Measurements from ENCODE around the gene AGRN. TPM values are rescaled to one million over a fixed set of nuclear protein-coding genes. Genes with fewer than 3 reads are reported as not detected.

Gene AGRN
- total RNA-seq, 1 experiment from 2014 or later = 184 TPM

DNA sequence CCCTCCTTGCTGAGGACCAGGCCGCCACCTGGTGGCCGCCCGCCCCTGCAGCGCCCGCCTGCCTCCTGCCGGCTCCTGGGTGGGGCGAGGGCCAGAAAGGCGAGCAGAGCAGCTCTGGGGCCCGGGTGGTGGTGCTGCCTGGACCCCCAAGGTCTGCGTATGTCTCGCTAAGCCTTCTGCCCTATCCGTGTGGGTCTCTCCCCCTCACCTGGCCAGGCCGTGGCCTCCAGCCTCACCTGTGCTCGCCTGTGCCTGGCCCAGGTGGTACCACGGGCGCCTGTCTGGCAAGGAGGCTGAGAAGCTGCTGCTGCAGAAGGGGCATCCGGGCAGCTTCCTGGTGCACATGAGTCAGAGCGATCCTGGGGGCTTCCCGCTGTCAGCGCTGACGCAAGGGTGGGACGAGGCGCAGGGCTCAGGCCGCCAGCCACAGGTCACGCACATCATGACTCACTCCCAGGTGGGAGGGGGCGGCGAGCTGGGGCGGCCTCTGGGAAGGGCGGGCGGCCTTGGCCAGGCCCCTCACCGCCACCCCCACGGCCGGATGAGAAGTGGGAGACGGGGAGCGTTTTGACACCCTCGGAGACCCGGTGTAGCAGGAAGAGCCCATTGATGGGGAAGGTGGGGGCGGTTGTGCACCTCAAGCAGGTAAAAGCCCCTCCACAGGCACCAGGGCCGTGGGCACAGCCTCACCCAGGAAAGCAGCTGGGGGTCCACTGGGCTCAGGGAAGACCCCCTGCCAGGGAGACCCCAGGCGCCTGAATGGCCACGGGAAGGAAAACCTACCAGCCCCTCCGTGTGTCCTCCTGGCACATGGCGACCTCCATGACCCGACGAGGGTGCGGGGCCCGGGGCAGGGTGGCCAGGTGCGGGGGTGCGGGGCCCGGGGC is 44.3 kb downstream of the AGRN start (continued):
- TF ChIP-seq, protein P1, sequence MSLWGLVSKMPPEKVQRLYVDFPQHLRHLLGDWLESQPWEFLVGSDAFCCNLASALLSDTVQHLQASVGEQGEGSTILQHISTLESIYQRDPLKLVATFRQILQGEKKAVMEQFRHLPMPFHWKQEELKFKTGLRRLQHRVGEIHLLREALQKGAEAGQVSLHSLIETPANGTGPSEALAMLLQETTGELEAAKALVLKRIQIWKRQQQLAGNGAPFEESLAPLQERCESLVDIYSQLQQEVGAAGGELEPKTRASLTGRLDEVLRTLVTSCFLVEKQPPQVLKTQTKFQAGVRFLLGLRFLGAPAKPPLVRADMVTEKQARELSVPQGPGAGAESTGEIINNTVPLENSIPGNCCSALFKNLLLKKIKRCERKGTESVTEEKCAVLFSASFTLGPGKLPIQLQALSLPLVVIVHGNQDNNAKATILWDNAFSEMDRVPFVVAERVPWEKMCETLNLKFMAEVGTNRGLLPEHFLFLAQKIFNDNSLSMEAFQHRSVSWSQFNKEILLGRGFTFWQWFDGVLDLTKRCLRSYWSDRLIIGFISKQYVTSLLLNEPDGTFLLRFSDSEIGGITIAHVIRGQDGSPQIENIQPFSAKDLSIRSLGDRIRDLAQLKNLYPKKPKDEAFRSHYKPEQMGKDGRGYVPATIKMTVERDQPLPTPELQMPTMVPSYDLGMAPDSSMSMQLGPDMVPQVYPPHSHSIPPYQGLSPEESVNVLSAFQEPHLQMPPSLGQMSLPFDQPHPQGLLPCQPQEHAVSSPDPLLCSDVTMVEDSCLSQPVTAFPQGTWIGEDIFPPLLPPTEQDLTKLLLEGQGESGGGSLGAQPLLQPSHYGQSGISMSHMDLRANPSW (CRISPR knock-in tag; conservative IDR thresholded peaks at IDR 0.05; ENCODE audit: low read depth) = no peak
- 0 out of 2 replicates have a peak, but pooled peaks have one; percentile 50 for TF ChIP-seq HMGXB4 (CRISPR knock-in tag; IDR thresholded peaks at IDR 0.05)
- peak; percentile 48; the same call in 1 of the 2 replicates for TF ChIP-seq ZNF423 (CRISPR knock-in tag; IDR thresholded peaks at IDR 0.05)
- TF ChIP-seq JUN (CRISPR knock-in tag; IDR thresholded peaks at IDR 0.05) = no peak
- TF ChIP-seq, protein P2, sequence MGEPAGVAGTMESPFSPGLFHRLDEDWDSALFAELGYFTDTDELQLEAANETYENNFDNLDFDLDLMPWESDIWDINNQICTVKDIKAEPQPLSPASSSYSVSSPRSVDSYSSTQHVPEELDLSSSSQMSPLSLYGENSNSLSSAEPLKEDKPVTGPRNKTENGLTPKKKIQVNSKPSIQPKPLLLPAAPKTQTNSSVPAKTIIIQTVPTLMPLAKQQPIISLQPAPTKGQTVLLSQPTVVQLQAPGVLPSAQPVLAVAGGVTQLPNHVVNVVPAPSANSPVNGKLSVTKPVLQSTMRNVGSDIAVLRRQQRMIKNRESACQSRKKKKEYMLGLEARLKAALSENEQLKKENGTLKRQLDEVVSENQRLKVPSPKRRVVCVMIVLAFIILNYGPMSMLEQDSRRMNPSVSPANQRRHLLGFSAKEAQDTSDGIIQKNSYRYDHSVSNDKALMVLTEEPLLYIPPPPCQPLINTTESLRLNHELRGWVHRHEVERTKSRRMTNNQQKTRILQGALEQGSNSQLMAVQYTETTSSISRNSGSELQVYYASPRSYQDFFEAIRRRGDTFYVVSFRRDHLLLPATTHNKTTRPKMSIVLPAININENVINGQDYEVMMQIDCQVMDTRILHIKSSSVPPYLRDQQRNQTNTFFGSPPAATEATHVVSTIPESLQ (CRISPR knock-in tag; IDR thresholded peaks at IDR 0.05) = no peak
- no peak for TF ChIP-seq NR3C1 (CRISPR knock-in tag; conservative IDR thresholded peaks at IDR 0.05; ENCODE audit: low read depth)
- TF ChIP-seq PRDM15 (CRISPR knock-in tag; IDR thresholded peaks at IDR 0.05) = no peak
- TF ChIP-seq ZNF396 (CRISPR knock-in tag; IDR thresholded peaks at IDR 0.05; ENCODE audit: borderline replicate concordance) = no peak
- TF ChIP-seq TEAD4 (CRISPR knock-in tag; IDR thresholded peaks at IDR 0.05) = no peak
- no peak for TF ChIP-seq TEAD1 (CRISPR knock-in tag; IDR thresholded peaks at IDR 0.05)
- TF ChIP-seq CREB1 (CRISPR knock-in tag; IDR thresholded peaks at IDR 0.05) = no peak
- TF ChIP-seq, protein P3, sequence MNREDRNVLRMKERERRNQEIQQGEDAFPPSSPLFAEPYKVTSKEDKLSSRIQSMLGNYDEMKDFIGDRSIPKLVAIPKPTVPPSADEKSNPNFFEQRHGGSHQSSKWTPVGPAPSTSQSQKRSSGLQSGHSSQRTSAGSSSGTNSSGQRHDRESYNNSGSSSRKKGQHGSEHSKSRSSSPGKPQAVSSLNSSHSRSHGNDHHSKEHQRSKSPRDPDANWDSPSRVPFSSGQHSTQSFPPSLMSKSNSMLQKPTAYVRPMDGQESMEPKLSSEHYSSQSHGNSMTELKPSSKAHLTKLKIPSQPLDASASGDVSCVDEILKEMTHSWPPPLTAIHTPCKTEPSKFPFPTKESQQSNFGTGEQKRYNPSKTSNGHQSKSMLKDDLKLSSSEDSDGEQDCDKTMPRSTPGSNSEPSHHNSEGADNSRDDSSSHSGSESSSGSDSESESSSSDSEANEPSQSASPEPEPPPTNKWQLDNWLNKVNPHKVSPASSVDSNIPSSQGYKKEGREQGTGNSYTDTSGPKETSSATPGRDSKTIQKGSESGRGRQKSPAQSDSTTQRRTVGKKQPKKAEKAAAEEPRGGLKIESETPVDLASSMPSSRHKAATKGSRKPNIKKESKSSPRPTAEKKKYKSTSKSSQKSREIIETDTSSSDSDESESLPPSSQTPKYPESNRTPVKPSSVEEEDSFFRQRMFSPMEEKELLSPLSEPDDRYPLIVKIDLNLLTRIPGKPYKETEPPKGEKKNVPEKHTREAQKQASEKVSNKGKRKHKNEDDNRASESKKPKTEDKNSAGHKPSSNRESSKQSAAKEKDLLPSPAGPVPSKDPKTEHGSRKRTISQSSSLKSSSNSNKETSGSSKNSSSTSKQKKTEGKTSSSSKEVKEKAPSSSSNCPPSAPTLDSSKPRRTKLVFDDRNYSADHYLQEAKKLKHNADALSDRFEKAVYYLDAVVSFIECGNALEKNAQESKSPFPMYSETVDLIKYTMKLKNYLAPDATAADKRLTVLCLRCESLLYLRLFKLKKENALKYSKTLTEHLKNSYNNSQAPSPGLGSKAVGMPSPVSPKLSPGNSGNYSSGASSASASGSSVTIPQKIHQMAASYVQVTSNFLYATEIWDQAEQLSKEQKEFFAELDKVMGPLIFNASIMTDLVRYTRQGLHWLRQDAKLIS (CRISPR knock-in tag; IDR thresholded peaks at IDR 0.05; ENCODE audit: borderline replicate concordance) = no peak
- no peak for TF ChIP-seq PRRX2 (CRISPR knock-in tag; IDR thresholded peaks at IDR 0.05)
- TF ChIP-seq CTCF (IDR thresholded peaks at IDR 0.05) = peak; percentile 68
- no peak for TF ChIP-seq NFE2L1 (CRISPR knock-in tag; IDR thresholded peaks at IDR 0.05)
- no peak for TF ChIP-seq ZNF263 (CRISPR knock-in tag; IDR thresholded peaks at IDR 0.05; ENCODE audit: low read depth)
- TF ChIP-seq, protein P4, sequence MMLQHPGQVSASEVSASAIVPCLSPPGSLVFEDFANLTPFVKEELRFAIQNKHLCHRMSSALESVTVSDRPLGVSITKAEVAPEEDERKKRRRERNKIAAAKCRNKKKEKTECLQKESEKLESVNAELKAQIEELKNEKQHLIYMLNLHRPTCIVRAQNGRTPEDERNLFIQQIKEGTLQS (CRISPR knock-in tag; conservative IDR thresholded peaks at IDR 0.05) = no peak
- TF ChIP-seq NFATC4 (CRISPR knock-in tag; IDR thresholded peaks at IDR 0.05) = no peak
- no peak for TF ChIP-seq USF1 (CRISPR knock-in tag; IDR thresholded peaks at IDR 0.05)
- TF ChIP-seq GABPB1 (CRISPR knock-in tag; IDR thresholded peaks at IDR 0.05) = peak; percentile 96
- no peak for TF ChIP-seq SMAD3 (CRISPR knock-in tag; IDR thresholded peaks at IDR 0.05; ENCODE audit: borderline replicate concordance)

Measured in WTC11 (cell line).